HFFc6 (cell line): ENCODE data around the gene GTF2E1. TPM values are rescaled to one million over a fixed set of nuclear protein-coding genes. Genes with fewer than 3 reads are reported as not detected.
"Not testable (repeated sequence)": the region's sequence is repeated elsewhere in the genome, so short reads cannot be mapped to it uniquely, and the experiment has no call there.

Experiments used
- DNase-seq: peaks from one replicate; pipeline ENCODE4 v3.0.0-alpha.2; 2018
- H3K27ac Mint-ChIP-seq: 2 replicates; pipeline ENCODE4 v1.8.0; 2020; ENCODE audit warnings: mild to moderate bottlenecking, mixed read lengths
- H3K27me3 Mint-ChIP-seq: 2 replicates; pipeline ENCODE4 v1.8.0; 2021; ENCODE audit warnings: mild to moderate bottlenecking, moderate library complexity, mixed read lengths; ENCODE audit not compliant: insufficient read depth
- H3K36me3 Mint-ChIP-seq: 2 replicates; pipeline ENCODE4 v1.8.0; 2021; ENCODE audit warnings: low read depth, mixed read lengths
- H3K4me1 Mint-ChIP-seq: 2 replicates; pipeline ENCODE4 v1.8.0; 2020; ENCODE audit warnings: low read depth, mixed read lengths
- H3K4me3 Mint-ChIP-seq: 2 replicates; pipeline ENCODE4 v1.8.0; 2020; ENCODE audit warnings: mild to moderate bottlenecking, moderate library complexity, mixed read lengths
- H3K9me3 Mint-ChIP-seq: 2 replicates; pipeline ENCODE4 v1.8.0; 2020; ENCODE audit warnings: mild to moderate bottlenecking, mixed read lengths
- total RNA-seq, 6 experiments: library from RNA; stranded (reverse); fragmentation: NEBNext Ultra II Directional; extraction: Animal tissue kit (Norgen Biotek cat#: 25700); gene quantifications; 2 replicates in 1 of 6; 3 replicates in 5 of 6; pipeline ENCODE4 v1.2.3, GENCODE V29; 2021
- TF ChIP-seq, protein P1 (sequence below): fragments of 200-600 bp; sonication (generic); IDR thresholded peaks from 2 replicates; pipeline ENCODE4 v1.5.0; 2021; ENCODE audit warnings: antibody characterized with exemption, mild to moderate bottlenecking

The GTF2E1 gene
- total RNA-seq, 6 experiments from 2014 or later = 28.6 to 35.7 (median 29.9) TPM

DNA sequence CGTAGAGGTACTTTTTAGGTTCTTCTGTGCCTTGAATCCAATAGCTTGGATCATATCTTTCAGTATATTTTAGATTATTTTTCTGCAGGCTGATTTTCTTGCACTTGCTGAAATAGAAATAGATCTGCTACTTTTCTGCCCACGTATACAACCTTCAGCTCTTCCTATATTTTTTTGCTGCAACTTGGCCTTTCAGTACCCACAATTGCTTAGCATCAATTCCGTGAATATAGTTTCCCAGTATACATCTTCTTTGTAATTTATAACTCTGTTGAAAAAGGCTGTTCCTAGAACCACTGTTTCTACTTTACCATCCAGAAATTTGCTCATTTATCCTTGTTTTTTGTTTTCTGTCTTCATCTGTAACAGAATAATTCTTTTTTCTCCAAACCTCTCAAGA, 36.2 kb downstream of the GTF2E1 start:
- no peaks in the 10 kb centered on the region for H3K27me3 Mint-ChIP-seq
- TF ChIP-seq, protein P1, sequence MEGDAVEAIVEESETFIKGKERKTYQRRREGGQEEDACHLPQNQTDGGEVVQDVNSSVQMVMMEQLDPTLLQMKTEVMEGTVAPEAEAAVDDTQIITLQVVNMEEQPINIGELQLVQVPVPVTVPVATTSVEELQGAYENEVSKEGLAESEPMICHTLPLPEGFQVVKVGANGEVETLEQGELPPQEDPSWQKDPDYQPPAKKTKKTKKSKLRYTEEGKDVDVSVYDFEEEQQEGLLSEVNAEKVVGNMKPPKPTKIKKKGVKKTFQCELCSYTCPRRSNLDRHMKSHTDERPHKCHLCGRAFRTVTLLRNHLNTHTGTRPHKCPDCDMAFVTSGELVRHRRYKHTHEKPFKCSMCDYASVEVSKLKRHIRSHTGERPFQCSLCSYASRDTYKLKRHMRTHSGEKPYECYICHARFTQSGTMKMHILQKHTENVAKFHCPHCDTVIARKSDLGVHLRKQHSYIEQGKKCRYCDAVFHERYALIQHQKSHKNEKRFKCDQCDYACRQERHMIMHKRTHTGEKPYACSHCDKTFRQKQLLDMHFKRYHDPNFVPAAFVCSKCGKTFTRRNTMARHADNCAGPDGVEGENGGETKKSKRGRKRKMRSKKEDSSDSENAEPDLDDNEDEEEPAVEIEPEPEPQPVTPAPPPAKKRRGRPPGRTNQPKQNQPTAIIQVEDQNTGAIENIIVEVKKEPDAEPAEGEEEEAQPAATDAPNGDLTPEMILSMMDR = no peak
- H3K4me1 Mint-ChIP-seq = peaks cover 55% of the 10 kb centered on the region
- H3K36me3 Mint-ChIP-seq = peaks cover 46% of the 10 kb centered on the region
- no peaks in the 10 kb centered on the region; the same call in 1 of the 2 replicates for H3K9me3 Mint-ChIP-seq
- no peak overlapping the region for H3K4me3 Mint-ChIP-seq
- no peak for DNase-seq
- H3K27ac Mint-ChIP-seq = peak overlapping the region; percentile 28

DNA sequence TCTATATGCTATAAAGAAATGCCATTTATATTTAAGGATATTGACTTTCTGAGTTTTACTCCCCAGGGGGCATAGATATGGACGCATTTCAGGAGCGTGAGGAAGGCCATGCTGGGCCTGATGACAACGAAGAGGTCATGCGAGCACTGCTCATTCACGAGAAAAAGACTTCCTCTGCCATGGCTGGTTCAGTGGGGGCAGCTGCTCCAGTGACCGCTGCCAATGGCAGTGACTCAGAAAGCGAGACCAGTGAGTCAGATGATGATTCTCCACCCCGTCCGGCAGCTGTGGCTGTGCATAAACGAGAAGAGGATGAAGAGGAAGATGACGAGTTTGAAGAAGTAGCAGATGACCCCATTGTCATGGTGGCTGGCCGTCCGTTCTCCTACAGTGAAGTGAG, 38.4 kb downstream of the GTF2E1 start:
- Mint-ChIP-seq H3K36me3 (peaks cover 55% of the 10 kb centered on the region), H3K27ac (peak overlapping the region; percentile 88), H3K27me3 (peaks cover 1% of the 10 kb centered on the region; the same call in 1 of the 2 replicates), H3K4me3 (peak overlapping the region; percentile 88), H3K4me1 (peaks cover 73% of the 10 kb centered on the region), H3K9me3 (no peaks in the 10 kb centered on the region; the same call in 1 of the 2 replicates)
- TF ChIP-seq, protein P1 = no peak
- DNase-seq = peak; percentile 93

- peak; percentile 60 for DNase-seq
- not testable (repeated sequence) for H3K9me3 Mint-ChIP-seq, H3K27me3 Mint-ChIP-seq
- peak overlapping the region; percentile 82 for H3K4me3 Mint-ChIP-seq
- peaks cover 55% of the 10 kb centered on the region for H3K36me3 Mint-ChIP-seq
- peaks cover 88% of the 10 kb centered on the region for H3K4me1 Mint-ChIP-seq
- H3K27ac Mint-ChIP-seq = peak overlapping the region; percentile 45
These were observed 43.3 kb downstream of the GTF2E1 start for GRCh38 chr3:120785832-120786231.

- no peak overlapping the region for H3K4me3 Mint-ChIP-seq
- peak overlapping the region; percentile 87 for H3K27ac Mint-ChIP-seq
- H3K4me1 Mint-ChIP-seq = peaks cover 93% of the 10 kb centered on the region
- H3K9me3 Mint-ChIP-seq = no peaks in the 10 kb centered on the region
- TF ChIP-seq, protein P1 = no peak
- H3K27me3 Mint-ChIP-seq = no peaks in the 10 kb centered on the region
- H3K36me3 Mint-ChIP-seq = peaks cover 42% of the 10 kb centered on the region
- no peak for DNase-seq
These were observed 48.5 kb downstream of the GTF2E1 start for GRCh38 chr3:120791010-120791409.

DNA sequence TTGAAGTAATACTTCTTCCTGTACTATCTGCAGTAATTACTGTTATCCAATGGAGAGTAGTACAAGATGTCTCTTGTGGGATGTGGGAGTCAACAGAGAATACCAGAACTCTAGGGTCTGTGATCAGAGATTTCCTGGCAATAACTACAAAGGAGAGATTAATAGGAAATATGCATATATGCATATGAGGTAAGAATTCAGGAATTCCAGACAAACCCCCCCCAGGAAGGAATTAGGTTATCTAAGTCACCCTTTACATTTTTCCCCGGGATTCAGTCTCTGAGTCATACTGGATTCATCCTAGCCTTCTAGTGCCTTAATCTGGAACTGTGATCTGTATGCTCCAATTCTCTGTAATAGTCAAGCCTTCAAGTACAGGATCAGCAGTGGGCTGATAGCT, 49.4 kb downstream of the GTF2E1 start:
- DNase-seq = peak; percentile 71
- peak overlapping the region; percentile 87 for H3K27ac Mint-ChIP-seq
- H3K4me3 Mint-ChIP-seq = peak overlapping the region; percentile 67
- peaks cover 38% of the 10 kb centered on the region for H3K36me3 Mint-ChIP-seq
- peaks cover 93% of the 10 kb centered on the region for H3K4me1 Mint-ChIP-seq
- TF ChIP-seq, protein P1 = peak; percentile 17; the same call in 1 of the 2 replicates
- no peaks in the 10 kb centered on the region for H3K27me3 Mint-ChIP-seq
- no peaks in the 10 kb centered on the region for H3K9me3 Mint-ChIP-seq

DNA sequence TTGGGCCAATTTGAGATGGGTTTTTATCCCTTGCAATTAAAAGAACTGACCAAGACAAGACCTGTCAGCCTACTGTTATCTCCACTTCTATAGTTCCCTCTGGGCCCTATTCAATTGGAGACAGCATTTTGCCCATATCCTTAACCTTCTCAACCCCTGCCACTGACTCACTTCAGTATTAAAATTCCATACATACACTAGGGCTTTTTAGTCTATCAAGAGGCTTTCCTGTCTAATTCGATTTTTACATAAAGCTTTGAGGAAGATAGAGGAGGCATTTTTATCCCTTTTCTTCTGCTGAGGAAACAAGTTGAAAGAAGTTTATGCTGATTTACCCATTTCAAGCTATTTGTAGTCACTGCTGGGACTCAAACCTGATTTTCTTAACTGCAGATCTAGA, 51.1 kb downstream of the GTF2E1 start:
- peak; percentile 57 for DNase-seq
- no peaks in the 10 kb centered on the region for H3K9me3 Mint-ChIP-seq

More for the DNA sequence above, 51.1 kb downstream of the GTF2E1 start:
- no peaks in the 10 kb centered on the region for H3K27me3 Mint-ChIP-seq
- H3K27ac Mint-ChIP-seq = peak overlapping the region; percentile 87
- peak overlapping the region; percentile 21 for H3K4me3 Mint-ChIP-seq
- TF ChIP-seq, protein P1 = no peak
- H3K36me3 Mint-ChIP-seq = peaks cover 37% of the 10 kb centered on the region
- H3K4me1 Mint-ChIP-seq = peaks cover 94% of the 10 kb centered on the region
